ENCODE measurements around the gene EPX. TPM values are rescaled to one million over a fixed set of nuclear protein-coding genes. Genes with fewer than 3 reads are reported as not detected.

Gene EPX
- total and polyA plus RNA-seq, 4 donors, result 0.14 to 0.96 TPM; not detected in 2

DNA sequence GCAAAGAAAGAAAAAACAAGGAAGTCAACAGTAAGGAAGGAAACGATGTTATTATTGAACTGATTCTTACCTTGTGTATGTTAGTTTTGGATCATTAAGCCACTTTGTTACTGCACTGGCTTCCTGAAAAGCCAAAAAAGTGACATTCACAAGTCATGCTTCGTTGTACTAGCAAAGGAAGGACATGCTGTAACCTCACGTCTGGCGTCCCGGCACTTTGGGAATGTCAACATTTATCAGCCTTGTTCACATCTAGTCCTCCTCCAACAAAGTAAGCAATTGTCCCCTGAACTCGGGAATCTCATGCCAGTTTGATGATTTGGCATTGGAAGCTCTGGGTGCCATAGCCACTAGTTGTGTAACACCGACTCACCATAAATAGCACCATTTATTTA is 27.3 kb downstream of the EPX start:
- Histone ChIP-seq H3K36me3 (ENCODE audit: control insufficient read depth in 4 of 4, insufficient read depth in 4 of 4, low read length in 4 of 4) (peaks cover 0 to 18% (median 3%) of the 10 kb centered on the region in 4 donors), H3K4me1 (ENCODE audit: control insufficient read depth in 5 of 5, insufficient read depth in 5 of 5, low read length in 5 of 5) (peaks cover 0 to 5% (median 0%) of the 10 kb centered on the region in 5 donors), H3K4me3 (no peak overlapping the region), H3K27me3 (ENCODE audit: control insufficient read depth in 3 of 3, insufficient read depth in 3 of 3, low read length in 2 of 3) (no peaks in the 10 kb centered on the region), H3K9ac (ENCODE audit: insufficient read depth in 1 of 2, low read length in 2 of 2) (peak overlapping the region in 1 of 2 donors; percentile 82), H3K9me3 (ENCODE audit: control insufficient read depth in 4 of 4, insufficient read depth in 3 of 4, low read length in 3 of 4) (no peaks in the 10 kb centered on the region), H3K27ac (ENCODE audit: low read depth in 1 of 2, low read length in 1 of 2) (peak overlapping the region in 1 of 2 donors; percentile 60)
- TF ChIP-seq, protein P1, sequence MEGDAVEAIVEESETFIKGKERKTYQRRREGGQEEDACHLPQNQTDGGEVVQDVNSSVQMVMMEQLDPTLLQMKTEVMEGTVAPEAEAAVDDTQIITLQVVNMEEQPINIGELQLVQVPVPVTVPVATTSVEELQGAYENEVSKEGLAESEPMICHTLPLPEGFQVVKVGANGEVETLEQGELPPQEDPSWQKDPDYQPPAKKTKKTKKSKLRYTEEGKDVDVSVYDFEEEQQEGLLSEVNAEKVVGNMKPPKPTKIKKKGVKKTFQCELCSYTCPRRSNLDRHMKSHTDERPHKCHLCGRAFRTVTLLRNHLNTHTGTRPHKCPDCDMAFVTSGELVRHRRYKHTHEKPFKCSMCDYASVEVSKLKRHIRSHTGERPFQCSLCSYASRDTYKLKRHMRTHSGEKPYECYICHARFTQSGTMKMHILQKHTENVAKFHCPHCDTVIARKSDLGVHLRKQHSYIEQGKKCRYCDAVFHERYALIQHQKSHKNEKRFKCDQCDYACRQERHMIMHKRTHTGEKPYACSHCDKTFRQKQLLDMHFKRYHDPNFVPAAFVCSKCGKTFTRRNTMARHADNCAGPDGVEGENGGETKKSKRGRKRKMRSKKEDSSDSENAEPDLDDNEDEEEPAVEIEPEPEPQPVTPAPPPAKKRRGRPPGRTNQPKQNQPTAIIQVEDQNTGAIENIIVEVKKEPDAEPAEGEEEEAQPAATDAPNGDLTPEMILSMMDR (IDR thresholded peaks at IDR 0.05; ENCODE audit: control extremely low read depth, extremely low read depth), result no peak
- ATAC-seq (ENCODE audit: insufficient read depth, low FRiP score) (no peak), DNase-seq (peak in 2 of 3 donors; percentile 4 to 10)
- WGBS, 2 donors, result 34 to 41% methylated on average over 7 of the region's 7 CpGs

DNA sequence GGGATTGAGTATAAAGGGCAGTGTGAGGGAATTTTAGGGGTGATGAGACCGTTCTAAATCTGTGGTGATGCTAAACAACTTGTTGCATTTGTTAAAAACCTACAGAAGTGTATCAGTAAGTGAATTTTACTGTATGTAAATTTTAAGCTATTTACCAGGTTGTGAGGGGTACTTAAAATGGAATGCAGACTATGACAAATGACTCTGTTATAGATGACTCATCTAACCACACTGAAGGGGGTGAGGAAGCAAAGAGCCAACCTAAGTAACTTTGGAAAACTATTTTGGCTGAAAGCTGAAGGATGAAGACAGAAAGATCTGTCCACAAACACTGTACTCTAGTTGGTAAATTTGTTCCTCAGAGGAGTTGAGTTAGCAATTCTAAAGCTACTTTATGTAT is 31.8 kb downstream of the EPX start:
- Histone ChIP-seq H3K4me1 (ENCODE audit: control insufficient read depth in 5 of 5, insufficient read depth in 5 of 5, low read length in 5 of 5) (peaks cover 0 to 2% (median 0%) of the 10 kb centered on the region in 5 donors), H3K27ac (ENCODE audit: low read depth in 1 of 2, low read length in 1 of 2) (no peak overlapping the region), H3K4me3 (no peak overlapping the region), H3K27me3 (ENCODE audit: control insufficient read depth in 3 of 3, insufficient read depth in 3 of 3, low read length in 2 of 3) (peaks cover 0 to 15% (median 4%) of the 10 kb centered on the region in 3 donors), H3K9ac (ENCODE audit: insufficient read depth in 1 of 2, low read length in 2 of 2) (no peak overlapping the region), H3K36me3 (ENCODE audit: control insufficient read depth in 4 of 4, insufficient read depth in 4 of 4, low read length in 4 of 4) (no peaks in the 10 kb centered on the region), H3K9me3 (ENCODE audit: control insufficient read depth in 4 of 4, insufficient read depth in 3 of 4, low read length in 3 of 4) (no peaks in the 10 kb centered on the region)
- DNase-seq (no peak), ATAC-seq (ENCODE audit: insufficient read depth, low FRiP score) (no peak)
- TF ChIP-seq, protein P1 (IDR thresholded peaks at IDR 0.05; ENCODE audit: control extremely low read depth, extremely low read depth), result no peak
- WGBS, 2 donors, result 49 to 71% methylated on average over 1 of the region's 1 CpG

DNA sequence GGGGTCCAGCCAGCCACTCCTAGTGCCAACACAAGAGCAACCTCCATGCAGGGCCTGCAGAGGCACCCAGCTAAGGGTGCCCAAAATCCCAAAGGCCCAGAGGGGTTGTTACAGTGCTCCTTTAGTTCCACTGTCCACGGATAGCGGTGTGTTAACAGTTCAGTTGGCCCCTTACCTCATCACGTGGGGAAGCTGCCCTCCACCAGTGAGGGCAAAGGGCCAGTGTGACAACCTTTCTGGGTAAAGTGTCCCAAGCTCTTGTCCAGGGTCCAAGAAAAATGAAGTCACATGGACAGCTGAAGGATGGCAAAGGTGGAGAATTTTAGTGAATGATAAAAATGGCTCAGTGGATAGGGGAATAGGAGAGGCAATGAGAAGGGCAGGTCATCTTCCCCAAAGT is 35.2 kb downstream of the EPX start:
- no peak for ATAC-seq (ENCODE audit: insufficient read depth, low FRiP score)
- no peaks in the 10 kb centered on the region for H3K4me1 ChIP-seq (ENCODE audit: control insufficient read depth in 5 of 5, insufficient read depth in 5 of 5, low read length in 5 of 5)
- H3K27me3 ChIP-seq (ENCODE audit: control insufficient read depth in 3 of 3, insufficient read depth in 3 of 3, low read length in 2 of 3), result peaks cover 0 to 32% (median 4%) of the 10 kb centered on the region in 3 donors
- no peak overlapping the region for H3K9ac ChIP-seq (ENCODE audit: insufficient read depth in 1 of 2, low read length in 2 of 2)
- TF ChIP-seq, protein P1 (IDR thresholded peaks at IDR 0.05; ENCODE audit: control extremely low read depth, extremely low read depth), result no peak
- WGBS, 2 donors, result 82% methylated on average over 3 of the region's 3 CpGs
- no peak overlapping the region for H3K4me3 ChIP-seq
- DNase-seq, result no peak
- no peak overlapping the region for H3K27ac ChIP-seq (ENCODE audit: low read depth in 1 of 2, low read length in 1 of 2)
- no peaks in the 10 kb centered on the region for H3K9me3 ChIP-seq (ENCODE audit: control insufficient read depth in 4 of 4, insufficient read depth in 3 of 4, low read length in 3 of 4)
- no peaks in the 10 kb centered on the region for H3K36me3 ChIP-seq (ENCODE audit: control insufficient read depth in 4 of 4, insufficient read depth in 4 of 4, low read length in 4 of 4)

DNA sequence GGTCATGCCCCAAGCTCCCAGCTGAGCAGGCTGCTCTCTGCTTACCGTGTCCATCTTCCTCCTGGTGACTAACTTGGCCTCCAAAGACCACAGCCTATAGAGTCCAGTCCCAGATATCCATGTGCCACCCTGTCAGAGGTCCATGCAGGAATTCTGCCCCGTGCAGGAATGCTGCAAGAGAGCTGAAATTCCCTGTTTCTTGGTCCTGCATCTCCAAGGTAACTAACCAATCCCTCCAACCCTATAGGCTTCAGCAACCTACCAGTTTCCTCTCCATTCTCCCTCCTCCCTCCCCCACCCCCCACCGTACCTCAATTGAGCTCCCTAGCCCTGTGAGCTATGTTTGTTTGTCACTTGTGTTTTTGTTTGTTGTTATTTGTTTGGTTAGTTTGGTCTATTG is 36.2 kb downstream of the EPX start:
- Histone ChIP-seq H3K27ac (ENCODE audit: low read depth in 1 of 2, low read length in 1 of 2) (no peak overlapping the region), H3K9me3 (ENCODE audit: control insufficient read depth in 4 of 4, insufficient read depth in 3 of 4, low read length in 3 of 4) (no peaks in the 10 kb centered on the region), H3K4me3 (no peak overlapping the region), H3K36me3 (ENCODE audit: control insufficient read depth in 4 of 4, insufficient read depth in 4 of 4, low read length in 4 of 4) (no peaks in the 10 kb centered on the region), H3K4me1 (ENCODE audit: control insufficient read depth in 5 of 5, insufficient read depth in 5 of 5, low read length in 5 of 5) (no peaks in the 10 kb centered on the region), H3K9ac (ENCODE audit: insufficient read depth in 1 of 2, low read length in 2 of 2) (no peak overlapping the region), H3K27me3 (ENCODE audit: control insufficient read depth in 3 of 3, insufficient read depth in 3 of 3, low read length in 2 of 3) (peaks cover 2 to 38% (median 4%) of the 10 kb centered on the region in 3 donors)
- TF ChIP-seq, protein P1 (IDR thresholded peaks at IDR 0.05; ENCODE audit: control extremely low read depth, extremely low read depth), result no peak
- WGBS, 2 donors, result 41 to 50% methylated on average over 3 of the region's 3 CpGs
- ATAC-seq (ENCODE audit: insufficient read depth, low FRiP score) (no peak), DNase-seq (no peak)
